H1 (cell line): Measurements from ENCODE around the gene IKZF1. TPM values are rescaled to one million over a fixed set of nuclear protein-coding genes. Genes with fewer than 3 reads are reported as not detected.

Experiments
- CBX8 ChIP-seq: fragments of 300-800, 300-1000 bp; sonication (generic); IDR thresholded peaks from 2 replicates; pipeline ENCODE4 v1.7.1; 2016; ENCODE audit warnings: low read depth, low read length, borderline replicate concordance
- CTBP2 ChIP-seq: IDR thresholded peaks from 2 replicates; pipeline ENCODE4 v1.7.0; 2011; ENCODE audit warnings: borderline replicate concordance, mild to moderate bottlenecking, moderate library complexity, mixed read lengths, low read length; ENCODE audit not compliant: insufficient read depth, insufficient read length
- CTCF ChIP-seq, 3 experiments: IDR thresholded peaks; 1 replicate in 2 of 3; 2 replicates in 1 of 3; pipeline versions ENCODE4 v1.5.1 to v1.6.1; 2011; ENCODE audit warnings: low read length in 3 of 3, mild to moderate bottlenecking in 3 of 3, inconsistent platforms in 2 of 3, low read depth in 1 of 3, moderate library complexity in 1 of 3; ENCODE audit not compliant: insufficient read depth in 1 of 3; ENCODE audit errors: control extremely low read depth in 1 of 3
- polyA plus RNA-seq, 7 experiments: library from polyadenylated mRNA; depleted of rRNA in 3 of 7; stranded (reverse) in 5 of 7; unstranded in 2 of 7; fragments of >200 nt in 5 of 7; fragments of 200-250 nt in 2 of 7; gene quantifications; 1 replicate in 5 of 7; 2 replicates in 1 of 7; 4 replicates in 1 of 7; pipeline versions ENCODE4 v1.2.1 to v1.2.3, GENCODE V29; 2011 to 2013; ENCODE audit warnings: missing spikeins in 2 of 7, mixed read lengths in 2 of 7
- total RNA-seq: library from RNA; stranded (reverse); fragmentation: NEBNext Ultra II Directional; extraction: Animal tissue kit (Norgen Biotek cat#: 25700); gene quantifications from 2 replicates; pipeline ENCODE4 v1.2.1, GENCODE V29; 2021

The IKZF1 gene
- total and polyA plus RNA-seq, 2 of the 8 experiments (the other 6 are each of a cell fraction or from before 2014, with no cell fraction given) = 0.74 to 1.5 TPM

- no peak for TF ChIP-seq CTCF (IDR thresholded peaks at IDR 0.05; ENCODE audit: control extremely low read depth in 1 of 3, insufficient read depth in 1 of 3, low read depth in 1 of 3, low read length in 3 of 3)
- no peak for TF ChIP-seq CBX8
- TF ChIP-seq CTBP2 = no peak
Observed at GRCh38 chr7:50400114-50400513, 95.6 kb downstream of the IKZF1 start (continued).
